B cell (primary cell): ENCODE results near the gene USP6.
"Not testable (repeated sequence)": the region's sequence is repeated elsewhere in the genome, so short reads cannot be mapped to it uniquely, and the experiment has no call there.

Source experiments
- EZH2 ChIP-seq: IDR thresholded peaks from 2 replicates; pipeline ENCODE4 v1.6.1; 2012; ENCODE audit warnings: borderline replicate concordance, low read depth, mild to moderate bottlenecking, moderate library complexity, low read length; ENCODE audit not compliant: insufficient read depth, poor library complexity, severe bottlenecking
- TF ChIP-seq, protein P1 (sequence below): fragments of 200-600 bp; IDR thresholded peaks from one replicate; pipeline ENCODE4 v1.8.0; 2022; ENCODE audit warnings: antibody characterized with exemption, mild to moderate bottlenecking

DNA sequence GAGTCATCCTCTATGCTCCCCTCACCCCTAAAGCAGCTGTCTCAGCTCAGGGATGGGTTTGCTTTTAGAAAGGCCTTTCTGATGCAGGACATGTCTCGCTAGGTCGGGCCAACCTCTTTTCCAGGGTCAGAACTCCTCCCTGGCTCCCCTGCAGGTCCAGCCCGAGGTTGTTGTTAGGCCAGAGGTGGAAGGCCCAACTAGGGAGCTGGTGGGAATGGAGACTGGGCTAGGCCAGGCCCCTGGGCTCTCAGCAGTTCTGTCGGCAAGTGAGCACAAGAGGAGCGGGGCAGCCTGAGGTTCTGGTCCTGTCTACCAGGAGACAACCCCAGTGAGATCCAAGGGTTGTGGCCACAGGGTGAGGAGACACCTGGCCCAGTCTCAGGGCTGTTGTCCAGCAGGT, 14.9 kb downstream of the USP6 start:
- TF ChIP-seq, protein P1, sequence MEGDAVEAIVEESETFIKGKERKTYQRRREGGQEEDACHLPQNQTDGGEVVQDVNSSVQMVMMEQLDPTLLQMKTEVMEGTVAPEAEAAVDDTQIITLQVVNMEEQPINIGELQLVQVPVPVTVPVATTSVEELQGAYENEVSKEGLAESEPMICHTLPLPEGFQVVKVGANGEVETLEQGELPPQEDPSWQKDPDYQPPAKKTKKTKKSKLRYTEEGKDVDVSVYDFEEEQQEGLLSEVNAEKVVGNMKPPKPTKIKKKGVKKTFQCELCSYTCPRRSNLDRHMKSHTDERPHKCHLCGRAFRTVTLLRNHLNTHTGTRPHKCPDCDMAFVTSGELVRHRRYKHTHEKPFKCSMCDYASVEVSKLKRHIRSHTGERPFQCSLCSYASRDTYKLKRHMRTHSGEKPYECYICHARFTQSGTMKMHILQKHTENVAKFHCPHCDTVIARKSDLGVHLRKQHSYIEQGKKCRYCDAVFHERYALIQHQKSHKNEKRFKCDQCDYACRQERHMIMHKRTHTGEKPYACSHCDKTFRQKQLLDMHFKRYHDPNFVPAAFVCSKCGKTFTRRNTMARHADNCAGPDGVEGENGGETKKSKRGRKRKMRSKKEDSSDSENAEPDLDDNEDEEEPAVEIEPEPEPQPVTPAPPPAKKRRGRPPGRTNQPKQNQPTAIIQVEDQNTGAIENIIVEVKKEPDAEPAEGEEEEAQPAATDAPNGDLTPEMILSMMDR = not testable (repeated sequence)
- TF ChIP-seq EZH2 = not testable (repeated sequence)
